Head of caudate nucleus (tissue), 42 donors: ENCODE results near the gene KCNQ1.

ENCODE experiments used
- DNase-seq, 42 donors: peaks; one replicate each; pipeline versions ENCODE4 v3.0.0 to v3.0.0-alpha.2; 2020 to 2021; ENCODE audit warnings: mixed read lengths in 7 of 42
- intact Hi-C: fragments of 100-400 bp; cut with DNase I; formaldehyde crosslinking; loops from one replicate; pipeline ENCODE4 v1.15.0; 2022

Gene KCNQ1

GRCh38 chr11:2435288-2436012 lies 9.4 kb upstream of the KCNQ1 start:
- DNase-seq = peak in 1 of 42 donors; percentile 5
- intact Hi-C loops = no loop called here

- DNase-seq = peak in 1 of 42 donors; percentile 7
Measured at GRCh38 chr11:2436013-2436520, 8.7 kb upstream of the KCNQ1 start.

GRCh38 chr11:2436521-2437031 lies 8.2 kb upstream of the KCNQ1 start:
- intact Hi-C loops = no loop called here
- no peak for DNase-seq

More at GRCh38 chr11:2436013-2436520, 8.7 kb upstream of the KCNQ1 start:
- intact Hi-C loops = no loop called here

GRCh38 chr11:2437516-2437915 lies 7.3 kb upstream of the KCNQ1 start:
- peak in 1 of 42 donors; percentile 7 for DNase-seq
- intact Hi-C loops = no loop called here

- intact Hi-C loops = no loop called here
- DNase-seq = no peak
Measured at GRCh38 chr11:2439820-2440219, 5.0 kb upstream of the KCNQ1 start.

GRCh38 chr11:2440646-2441045 lies 4.2 kb upstream of the KCNQ1 start:
- DNase-seq = no peak
- intact Hi-C loops = no loop called here

- peak in 1 of 42 donors; percentile 4 for DNase-seq
- intact Hi-C loops = no loop called here
Measured at GRCh38 chr11:2441171-2441570, 3.6 kb upstream of the KCNQ1 start.

- intact Hi-C loops = no loop called here
- DNase-seq = no peak
Measured at GRCh38 chr11:2442589-2442988, 2.2 kb upstream of the KCNQ1 start.

- intact Hi-C loops = no loop called here
- peak in 1 of 42 donors; percentile 6 for DNase-seq
Measured at GRCh38 chr11:2443406-2443805, 1.4 kb upstream of the KCNQ1 start.

- intact Hi-C loops = no loop called here
- DNase-seq = peak in 1 of 42 donors; percentile 14
Measured at GRCh38 chr11:2443881-2444820, 657 bp upstream of the KCNQ1 start, which contains the start of gene TRPM5. TSS of gene TRPM5 (minus strand) at chr11:2444514. CDS start at chr11:2423036, 21,478 bp downstream.

GRCh38 chr11:2445746-2446551 lies 1.1 kb downstream of the KCNQ1 start:
- DNase-seq = peak in 1 of 42 donors; percentile 14
- intact Hi-C loops = no loop called here

- intact Hi-C loops = no loop called here
- DNase-seq = peak in 13 of 42 donors; percentile 8 to 50 (median 27)
Measured at GRCh38 chr11:2446590-2447252, 1.9 kb downstream of the KCNQ1 start.

GRCh38 chr11:2447253-2447950 lies 2.6 kb downstream of the KCNQ1 start:
- intact Hi-C loops = no loop called here

GRCh38 chr11:2447951-2448650 lies 3.3 kb downstream of the KCNQ1 start:
- DNase-seq = peak in 1 of 42 donors; percentile 2
- intact Hi-C loops = no loop called here

More at GRCh38 chr11:2447253-2447950, 2.6 kb downstream of the KCNQ1 start:
- peak in 1 of 42 donors; percentile 15 for DNase-seq

GRCh38 chr11:2448661-2449547 lies 4.1 kb downstream of the KCNQ1 start:
- intact Hi-C loops = no loop called here
- DNase-seq = peak in 1 of 42 donors; percentile 13
